ENCODE data around the gene CHRNA4.

Gene CHRNA4

GRCh38 chr20:63356511-63356910 lies 4.6 kb downstream of the CHRNA4 start:
- TF ChIP-seq BHLHE40 (IDR thresholded peaks at IDR 0.05; ENCODE audit: borderline replicate concordance) (no peak), PKNOX1 (IDR thresholded peaks at IDR 0.05) (no peak), HDGF (IDR thresholded peaks at IDR 0.05; ENCODE audit: borderline replicate concordance) (no peak), L3MBTL2 (conservative IDR thresholded peaks at IDR 0.05) (no peak), ARNT (IDR thresholded peaks at IDR 0.05) (no peak), SP1 (IDR thresholded peaks at IDR 0.05) (no peak), FOXM1 (IDR thresholded peaks at IDR 0.05; ENCODE audit: borderline replicate concordance) (no peak), LEF1 (IDR thresholded peaks at IDR 0.05; ENCODE audit: borderline replicate concordance) (no peak), FOXK2 (IDR thresholded peaks at IDR 0.05) (no peak), FOXA1 (IDR thresholded peaks at IDR 0.05) (no peak), ZNF384 (IDR thresholded peaks at IDR 0.05) (no peak), CTBP1 (IDR thresholded peaks at IDR 0.05; ENCODE audit: borderline replicate concordance) (no peak), TARDBP (IDR thresholded peaks at IDR 0.05) (no peak), SUZ12 (IDR thresholded peaks at IDR 0.05) (no peak), ELF4 (IDR thresholded peaks at IDR 0.05) (no peak), NFRKB (IDR thresholded peaks at IDR 0.05) (no peak)
- ChIA-PET CTCF (no interaction called here), POLR2A (no interaction called here)
- no peak for DNase-seq (ENCODE audit: extremely low spot score)

- POLR2A ChIA-PET = no interaction called here
- CTCF ChIA-PET = no interaction called here
- no peak for TF ChIP-seq L3MBTL2 (conservative IDR thresholded peaks at IDR 0.05)
- no peak for TF ChIP-seq FOXM1 (IDR thresholded peaks at IDR 0.05; ENCODE audit: borderline replicate concordance)
- TF ChIP-seq FOXK2 (IDR thresholded peaks at IDR 0.05) = no peak
- no peak for TF ChIP-seq SUZ12 (IDR thresholded peaks at IDR 0.05)
- TF ChIP-seq SP1 (IDR thresholded peaks at IDR 0.05) = no peak
- TF ChIP-seq ELF4 (IDR thresholded peaks at IDR 0.05) = no peak
- TF ChIP-seq FOXA1 (IDR thresholded peaks at IDR 0.05) = no peak
- no peak for TF ChIP-seq ARNT (IDR thresholded peaks at IDR 0.05)
- no peak for TF ChIP-seq ZNF384 (IDR thresholded peaks at IDR 0.05)
- no peak for DNase-seq (ENCODE audit: extremely low spot score)
Measured at GRCh38 chr20:63355781-63356295, 5.3 kb downstream of the CHRNA4 start.

GRCh38 chr20:63354636-63355350 lies 6.4 kb downstream of the CHRNA4 start:
- ChIA-PET POLR2A (no interaction called here), CTCF (no interaction called here)
- DNase-seq (ENCODE audit: extremely low spot score) = no peak
- TF ChIP-seq LEF1 (IDR thresholded peaks at IDR 0.05; ENCODE audit: borderline replicate concordance) (no peak), SP1 (IDR thresholded peaks at IDR 0.05) (no peak), ZNF384 (IDR thresholded peaks at IDR 0.05) (no peak), PKNOX1 (IDR thresholded peaks at IDR 0.05) (no peak), HDGF (IDR thresholded peaks at IDR 0.05; ENCODE audit: borderline replicate concordance) (no peak), FOXK2 (IDR thresholded peaks at IDR 0.05) (no peak), SUZ12 (IDR thresholded peaks at IDR 0.05) (no peak), FOXM1 (IDR thresholded peaks at IDR 0.05; ENCODE audit: borderline replicate concordance) (no peak), TARDBP (IDR thresholded peaks at IDR 0.05) (no peak), L3MBTL2 (conservative IDR thresholded peaks at IDR 0.05) (no peak), BHLHE40 (IDR thresholded peaks at IDR 0.05; ENCODE audit: borderline replicate concordance) (no peak), ELF4 (IDR thresholded peaks at IDR 0.05) (no peak), NFRKB (IDR thresholded peaks at IDR 0.05) (no peak), ARNT (IDR thresholded peaks at IDR 0.05) (no peak)

GRCh38 chr20:63352811-63353221 lies 8.3 kb downstream of the CHRNA4 start:
- ChIA-PET CTCF (no interaction called here), POLR2A (no interaction called here)
- TF ChIP-seq SP1 (IDR thresholded peaks at IDR 0.05) (no peak), TARDBP (IDR thresholded peaks at IDR 0.05) (no peak), ARNT (IDR thresholded peaks at IDR 0.05) (no peak), HDGF (IDR thresholded peaks at IDR 0.05; ENCODE audit: borderline replicate concordance) (no peak), FOXA1 (IDR thresholded peaks at IDR 0.05) (no peak), CTBP1 (IDR thresholded peaks at IDR 0.05; ENCODE audit: borderline replicate concordance) (no peak), PKNOX1 (IDR thresholded peaks at IDR 0.05) (no peak), ELF4 (IDR thresholded peaks at IDR 0.05) (no peak), SUZ12 (IDR thresholded peaks at IDR 0.05) (no peak), NFRKB (IDR thresholded peaks at IDR 0.05) (no peak), FOXM1 (IDR thresholded peaks at IDR 0.05; ENCODE audit: borderline replicate concordance) (no peak), L3MBTL2 (conservative IDR thresholded peaks at IDR 0.05) (no peak)
- no peak for DNase-seq (ENCODE audit: extremely low spot score)

GRCh38 chr20:63351811-63352591 lies 9.1 kb downstream of the CHRNA4 start:
- TF ChIP-seq HDGF (IDR thresholded peaks at IDR 0.05; ENCODE audit: borderline replicate concordance) = no peak
- no peak for DNase-seq (ENCODE audit: extremely low spot score)
- ChIA-PET CTCF (no interaction called here), POLR2A (no interaction called here)

- POLR2A ChIA-PET = no interaction called here
- no peak for TF ChIP-seq ZNF384 (IDR thresholded peaks at IDR 0.05)
- TF ChIP-seq SUZ12 (IDR thresholded peaks at IDR 0.05) = no peak
- no peak for TF ChIP-seq LEF1 (IDR thresholded peaks at IDR 0.05; ENCODE audit: borderline replicate concordance)
- no peak for TF ChIP-seq ELF4 (IDR thresholded peaks at IDR 0.05)
- TF ChIP-seq PKNOX1 (IDR thresholded peaks at IDR 0.05) = no peak
- no peak for TF ChIP-seq CTBP1 (IDR thresholded peaks at IDR 0.05; ENCODE audit: borderline replicate concordance)
- no peak for TF ChIP-seq TARDBP (IDR thresholded peaks at IDR 0.05)
- TF ChIP-seq SP1 (IDR thresholded peaks at IDR 0.05) = no peak
- TF ChIP-seq FOXA1 (IDR thresholded peaks at IDR 0.05) = no peak
- TF ChIP-seq BHLHE40 (IDR thresholded peaks at IDR 0.05; ENCODE audit: borderline replicate concordance) = no peak
- no peak for TF ChIP-seq NFRKB (IDR thresholded peaks at IDR 0.05)
- no peak for TF ChIP-seq FOXK2 (IDR thresholded peaks at IDR 0.05)
- no peak for TF ChIP-seq L3MBTL2 (conservative IDR thresholded peaks at IDR 0.05)
- DNase-seq (ENCODE audit: extremely low spot score) = no peak
- CTCF ChIA-PET = no interaction called here
Measured at GRCh38 chr20:63351326-63351700, 9.8 kb downstream of the CHRNA4 start.
